ENCODE data around the gene TFCP2L1. TPM values are rescaled to one million over a fixed set of nuclear protein-coding genes. Genes with fewer than 3 reads are reported as not detected.

Gene TFCP2L1
- total RNA-seq, 4 donors from 2014 or later, result 18.3 to 75.8 (median 49.3) TPM

- DNase-seq (ENCODE audit: low spot score in 2 of 2), result no peak
- intact Hi-C loops (cut with DNase I; ENCODE audit: low total_unique reads), result no loop called here
- H3K4me3 ChIP-seq (ENCODE audit: low read depth, poor library complexity, severe bottlenecking), result no peak overlapping the region
- 60% methylated on average over 5 of the region's 5 CpGs for WGBS, 2 donors
- no peak for TF ChIP-seq POLR2A (IDR thresholded peaks at IDR 0.05)
- no peak for TF ChIP-seq CTCF (IDR thresholded peaks at IDR 0.05)
Observed at GRCh38 chr2:121207494-121207893, 77.5 kb downstream of the TFCP2L1 start.

- H3K4me3 ChIP-seq (ENCODE audit: low read depth, poor library complexity, severe bottlenecking), result no peak overlapping the region
- 76 to 77% methylated on average over 10 of the region's 10 CpGs for WGBS, 2 donors
- TF ChIP-seq CTCF (IDR thresholded peaks at IDR 0.05) (no peak), POLR2A (IDR thresholded peaks at IDR 0.05) (no peak)
- intact Hi-C loops (cut with DNase I; ENCODE audit: low total_unique reads), result no loop called here
- no peak for DNase-seq (ENCODE audit: low spot score in 2 of 2)
Observed at GRCh38 chr2:121205321-121205942, 79.6 kb downstream of the TFCP2L1 start.

- WGBS, 2 donors, result 87 to 88% methylated on average over 10 of the region's 10 CpGs
- intact Hi-C loops (cut with DNase I; ENCODE audit: low total_unique reads), result no loop called here
Observed at GRCh38 chr2:121203591-121204249, 81.3 kb downstream of the TFCP2L1 start.

GRCh38 chr2:121202541-121203310 lies 82.3 kb downstream of the TFCP2L1 start:
- DNase-seq (ENCODE audit: low spot score in 2 of 2), result no peak
- H3K4me3 ChIP-seq (ENCODE audit: low read depth, poor library complexity, severe bottlenecking), result no peak overlapping the region
- TF ChIP-seq POLR2A (IDR thresholded peaks at IDR 0.05), result no peak
- no peak for TF ChIP-seq CTCF (IDR thresholded peaks at IDR 0.05)
- intact Hi-C loops (cut with DNase I; ENCODE audit: low total_unique reads), result no loop called here
- WGBS, 2 donors, result 81 to 86% methylated on average over 10 to 11 of the region's 11 CpGs

More at GRCh38 chr2:121203591-121204249, 81.3 kb downstream of the TFCP2L1 start:
- DNase-seq (ENCODE audit: low spot score in 2 of 2), result no peak
- no peak overlapping the region for H3K4me3 ChIP-seq (ENCODE audit: low read depth, poor library complexity, severe bottlenecking)
- TF ChIP-seq CTCF (IDR thresholded peaks at IDR 0.05) (no peak), POLR2A (IDR thresholded peaks at IDR 0.05) (no peak)

GRCh38 chr2:121201796-121202195 lies 83.2 kb downstream of the TFCP2L1 start:
- no peak for DNase-seq (ENCODE audit: low spot score in 2 of 2)
- 86 to 93% methylated on average over 3 of the region's 3 CpGs for WGBS, 2 donors
- TF ChIP-seq POLR2A (IDR thresholded peaks at IDR 0.05), result no peak
- TF ChIP-seq CTCF (IDR thresholded peaks at IDR 0.05), result no peak
- H3K4me3 ChIP-seq (ENCODE audit: low read depth, poor library complexity, severe bottlenecking), result no peak overlapping the region
- intact Hi-C loops (cut with DNase I; ENCODE audit: low total_unique reads), result no loop called here
